Mucosa of stomach (tissue), 1 donor: ENCODE results near the gene CCNF.
A peak's percentile ranks its signal among the peaks of the same experiment; 100 is the strongest.

Experiments
- H3K27me3 ChIP-seq: one replicate; pipeline ENCODE4 v1.7.0; 2013; ENCODE audit warnings: mild to moderate bottlenecking, low read length; ENCODE audit not compliant: control insufficient read depth, insufficient read depth
- H3K36me3 ChIP-seq: one replicate; pipeline ENCODE4 v1.7.0; 2013; ENCODE audit warnings: low read length; ENCODE audit not compliant: control insufficient read depth, insufficient read depth
- H3K4me1 ChIP-seq: one replicate; pipeline ENCODE4 v1.7.0; 2013; ENCODE audit warnings: mild to moderate bottlenecking, low read length; ENCODE audit not compliant: control insufficient read depth, insufficient read depth
- H3K4me3 ChIP-seq: one replicate; pipeline ENCODE4 v1.7.0; 2013; ENCODE audit warnings: low read length
- H3K9ac ChIP-seq: one replicate; pipeline ENCODE4 v1.7.0; 2013; ENCODE audit warnings: mild to moderate bottlenecking, low read length, moderate library complexity
- H3K9me3 ChIP-seq: one replicate; pipeline ENCODE4 v1.7.0; 2013; ENCODE audit warnings: mild to moderate bottlenecking, low read length, moderate library complexity; ENCODE audit not compliant: control insufficient read depth
- donor health status: Pancreatic carcinoma.

The CCNF gene

DNA sequence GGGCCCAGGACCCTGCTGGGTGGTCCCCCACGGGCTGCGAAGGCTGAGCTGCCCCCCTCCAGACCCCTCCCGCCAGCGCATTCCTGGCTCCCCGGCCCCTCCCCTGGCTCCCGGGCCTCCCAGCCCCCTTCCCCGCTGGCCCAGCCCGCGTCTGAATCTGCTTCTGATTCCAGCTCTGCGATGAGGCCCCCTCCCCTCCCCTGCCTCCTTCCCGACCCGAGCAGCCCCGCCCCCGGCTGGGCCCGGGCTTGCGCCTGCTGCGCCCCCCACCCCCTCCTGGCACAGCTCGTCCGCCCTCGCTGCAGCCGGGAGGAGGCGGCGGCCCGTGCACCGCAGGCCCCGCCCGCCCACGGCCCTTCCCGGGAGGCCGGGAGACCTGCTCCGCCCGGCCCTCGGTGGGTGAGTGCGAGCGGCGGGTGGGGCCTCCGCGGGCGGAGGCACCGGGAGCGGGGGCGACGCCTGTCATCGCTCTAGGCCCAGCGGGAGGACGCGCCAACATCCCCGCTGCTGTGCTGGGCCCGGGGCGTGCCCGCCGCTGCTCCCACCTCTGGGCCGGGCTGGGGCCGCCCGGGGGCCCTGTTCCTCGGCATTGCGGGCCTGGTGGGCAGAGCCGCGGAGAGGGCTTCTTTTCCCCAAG lies 41.9 kb downstream of the CCNF start, which contains the start of gene NTN3:
NTN3 (plus strand) TSS at position 282 of the 637 bp plus-strand sequence. CDS start 405 bp downstream, outside the sequence.
- H3K36me3 ChIP-seq: no peaks in the 10 kb centered on the region
- peaks cover 63% of the 10 kb centered on the region for H3K27me3 ChIP-seq
- no peak within 1 kb of the TSS for H3K4me3 ChIP-seq
- no peak within 1 kb of the TSS for H3K9ac ChIP-seq
- no peaks in the 10 kb centered on the region for H3K9me3 ChIP-seq
- H3K4me1 ChIP-seq: peaks cover 35% of the 10 kb centered on the region

DNA sequence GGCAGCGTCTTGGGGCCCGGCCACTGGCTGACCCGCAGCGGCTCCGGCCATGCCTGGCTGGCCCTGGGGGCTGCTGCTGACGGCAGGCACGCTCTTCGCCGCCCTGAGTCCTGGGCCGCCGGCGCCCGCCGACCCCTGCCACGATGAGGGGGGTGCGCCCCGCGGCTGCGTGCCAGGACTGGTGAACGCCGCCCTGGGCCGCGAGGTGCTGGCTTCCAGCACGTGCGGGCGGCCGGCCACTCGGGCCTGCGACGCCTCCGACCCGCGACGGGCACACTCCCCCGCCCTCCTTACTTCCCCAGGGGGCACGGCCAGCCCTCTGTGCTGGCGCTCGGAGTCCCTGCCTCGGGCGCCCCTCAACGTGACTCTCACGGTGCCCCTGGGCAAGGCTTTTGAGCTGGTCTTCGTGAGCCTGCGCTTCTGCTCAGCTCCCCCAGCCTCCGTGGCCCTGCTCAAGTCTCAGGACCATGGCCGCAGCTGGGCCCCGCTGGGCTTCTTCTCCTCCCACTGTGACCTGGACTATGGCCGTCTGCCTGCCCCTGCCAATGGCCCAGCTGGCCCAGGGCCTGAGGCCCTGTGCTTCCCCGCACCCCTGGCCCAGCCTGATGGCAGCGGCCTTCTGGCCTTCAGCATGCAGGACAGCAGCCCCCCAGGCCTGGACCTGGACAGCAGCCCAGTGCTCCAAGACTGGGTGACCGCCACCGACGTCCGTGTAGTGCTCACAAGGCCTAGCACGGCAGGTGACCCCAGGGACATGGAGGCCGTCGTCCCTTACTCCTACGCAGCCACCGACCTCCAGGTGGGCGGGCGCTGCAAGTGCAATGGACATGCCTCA lies 42.6 kb downstream of the CCNF start:
- Histone ChIP-seq H3K27me3 (peaks cover 63% of the 10 kb centered on the region), H3K9ac (no peak overlapping the region), H3K4me3 (no peak overlapping the region), H3K9me3 (no peaks in the 10 kb centered on the region), H3K36me3 (no peaks in the 10 kb centered on the region), H3K4me1 (peaks cover 40% of the 10 kb centered on the region)

DNA sequence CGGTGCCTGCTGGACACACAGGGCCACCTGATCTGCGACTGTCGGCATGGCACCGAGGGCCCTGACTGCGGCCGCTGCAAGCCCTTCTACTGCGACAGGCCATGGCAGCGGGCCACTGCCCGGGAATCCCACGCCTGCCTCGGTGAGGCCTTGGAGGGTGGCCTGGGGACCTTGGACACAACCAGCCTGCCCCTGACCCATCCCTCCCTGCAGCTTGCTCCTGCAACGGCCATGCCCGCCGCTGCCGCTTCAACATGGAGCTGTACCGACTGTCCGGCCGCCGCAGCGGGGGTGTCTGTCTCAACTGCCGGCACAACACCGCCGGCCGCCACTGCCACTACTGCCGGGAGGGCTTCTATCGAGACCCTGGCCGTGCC lies 43.2 kb downstream of the CCNF start:
- no peak overlapping the region for H3K4me3 ChIP-seq
- H3K9ac ChIP-seq: no peak overlapping the region
- H3K27me3 ChIP-seq: peaks cover 60% of the 10 kb centered on the region
- H3K9me3 ChIP-seq: no peaks in the 10 kb centered on the region
- H3K4me1 ChIP-seq: peaks cover 40% of the 10 kb centered on the region
- H3K36me3 ChIP-seq: no peaks in the 10 kb centered on the region

DNA sequence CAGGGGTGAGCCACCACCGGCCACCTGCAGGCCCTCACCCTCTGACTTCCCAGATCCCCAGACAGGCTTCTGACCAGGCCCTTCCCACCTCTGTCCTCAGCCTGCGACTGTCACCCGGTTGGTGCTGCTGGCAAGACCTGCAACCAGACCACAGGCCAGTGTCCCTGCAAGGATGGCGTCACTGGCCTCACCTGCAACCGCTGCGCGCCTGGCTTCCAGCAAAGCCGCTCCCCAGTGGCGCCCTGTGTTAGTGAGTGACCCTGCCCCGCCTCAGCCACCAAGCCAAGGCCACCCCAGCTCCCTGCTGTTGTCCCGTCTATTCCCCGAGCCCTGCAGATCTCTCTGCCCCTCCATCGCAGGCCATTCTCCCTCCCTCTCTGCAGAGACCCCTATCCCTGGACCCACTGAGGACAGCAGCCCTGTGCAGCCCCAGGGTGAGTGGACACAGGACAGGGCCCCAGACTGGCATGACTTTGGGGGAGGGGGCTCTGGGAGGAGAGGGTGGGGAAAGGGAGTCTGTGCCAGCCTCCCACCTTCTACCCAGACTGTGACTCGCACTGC lies 43.7 kb downstream of the CCNF start:
- H3K27me3 ChIP-seq: peaks cover 56% of the 10 kb centered on the region
- H3K4me1 ChIP-seq: peaks cover 39% of the 10 kb centered on the region
- H3K36me3 ChIP-seq: no peaks in the 10 kb centered on the region
- H3K4me3 ChIP-seq: no peak overlapping the region
- no peaks in the 10 kb centered on the region for H3K9me3 ChIP-seq
- H3K9ac ChIP-seq: no peak overlapping the region

DNA sequence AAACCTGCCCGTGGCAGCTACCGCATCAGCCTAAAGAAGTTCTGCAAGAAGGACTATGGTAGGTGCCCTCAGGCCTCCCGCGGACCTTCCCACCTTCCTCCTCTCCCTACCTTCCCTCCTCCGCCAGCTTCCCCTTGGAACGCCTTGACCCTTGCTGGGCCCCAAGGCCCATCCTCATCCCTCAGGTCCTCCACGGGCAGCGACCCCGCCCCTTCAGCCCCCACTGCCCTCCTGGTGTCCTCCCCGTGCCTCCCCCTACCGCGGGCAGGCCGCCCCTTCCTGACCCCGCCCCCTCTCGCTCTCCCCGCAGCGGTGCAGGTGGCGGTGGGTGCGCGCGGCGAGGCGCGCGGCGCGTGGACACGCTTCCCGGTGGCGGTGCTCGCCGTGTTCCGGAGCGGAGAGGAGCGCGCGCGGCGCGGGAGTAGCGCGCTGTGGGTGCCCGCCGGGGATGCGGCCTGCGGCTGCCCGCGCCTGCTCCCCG lies 44.2 kb downstream of the CCNF start:
- H3K9me3 ChIP-seq: no peaks in the 10 kb centered on the region
- no peak overlapping the region for H3K4me3 ChIP-seq
- peaks cover 51% of the 10 kb centered on the region for H3K27me3 ChIP-seq
- H3K36me3 ChIP-seq: no peaks in the 10 kb centered on the region
- H3K9ac ChIP-seq: no peak overlapping the region
- H3K4me1 ChIP-seq: peaks cover 34% of the 10 kb centered on the region

DNA sequence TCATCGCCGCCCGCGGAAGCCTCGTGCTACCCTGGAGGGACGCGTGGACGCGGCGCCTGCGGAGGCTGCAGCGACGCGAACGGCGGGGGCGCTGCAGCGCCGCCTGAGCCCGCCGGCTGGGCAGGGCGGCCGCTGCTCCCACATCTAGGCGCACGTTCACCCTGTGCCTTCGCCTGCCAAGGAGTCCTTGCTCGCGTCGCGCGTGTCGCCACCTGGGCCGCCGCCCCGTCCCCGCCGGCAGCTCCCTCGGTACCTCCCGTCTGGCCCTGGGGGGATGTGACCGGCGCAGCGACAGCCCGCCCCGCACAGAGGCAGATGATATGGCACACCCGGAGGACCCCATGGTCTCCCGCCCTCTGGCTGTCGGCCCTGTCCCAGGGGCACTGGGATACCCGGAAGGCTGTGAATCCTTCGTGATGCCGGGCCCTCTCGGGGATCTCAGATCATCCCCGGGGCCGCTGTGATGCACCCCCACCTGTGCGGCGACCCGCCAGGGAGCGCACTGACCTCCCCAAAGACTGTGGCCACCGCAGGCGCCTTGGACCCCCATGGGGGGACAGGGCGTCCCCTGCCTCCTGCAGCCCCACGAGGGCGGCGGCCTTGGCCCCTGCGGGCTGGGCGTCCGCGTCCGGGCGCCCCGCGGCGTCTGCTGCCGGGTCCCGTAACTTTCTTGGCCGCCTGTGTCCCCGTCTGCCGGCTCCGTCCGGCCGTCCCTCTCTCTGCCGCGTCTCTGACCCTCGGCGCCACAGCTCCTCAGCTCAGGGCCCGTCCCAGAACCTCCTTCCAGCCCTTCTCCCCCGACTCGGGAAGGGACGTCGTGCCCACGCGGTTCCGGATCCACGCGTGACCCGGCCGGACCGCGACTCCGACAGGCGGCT lies 45.0 kb downstream of the CCNF start:
- peaks cover 43% of the 10 kb centered on the region for H3K27me3 ChIP-seq
- peaks cover 26% of the 10 kb centered on the region for H3K4me1 ChIP-seq
- H3K9me3 ChIP-seq: no peaks in the 10 kb centered on the region
- H3K4me3 ChIP-seq: peak overlapping the region; percentile 41
- peak overlapping the region; percentile 69 for H3K9ac ChIP-seq
- no peaks in the 10 kb centered on the region for H3K36me3 ChIP-seq

DNA sequence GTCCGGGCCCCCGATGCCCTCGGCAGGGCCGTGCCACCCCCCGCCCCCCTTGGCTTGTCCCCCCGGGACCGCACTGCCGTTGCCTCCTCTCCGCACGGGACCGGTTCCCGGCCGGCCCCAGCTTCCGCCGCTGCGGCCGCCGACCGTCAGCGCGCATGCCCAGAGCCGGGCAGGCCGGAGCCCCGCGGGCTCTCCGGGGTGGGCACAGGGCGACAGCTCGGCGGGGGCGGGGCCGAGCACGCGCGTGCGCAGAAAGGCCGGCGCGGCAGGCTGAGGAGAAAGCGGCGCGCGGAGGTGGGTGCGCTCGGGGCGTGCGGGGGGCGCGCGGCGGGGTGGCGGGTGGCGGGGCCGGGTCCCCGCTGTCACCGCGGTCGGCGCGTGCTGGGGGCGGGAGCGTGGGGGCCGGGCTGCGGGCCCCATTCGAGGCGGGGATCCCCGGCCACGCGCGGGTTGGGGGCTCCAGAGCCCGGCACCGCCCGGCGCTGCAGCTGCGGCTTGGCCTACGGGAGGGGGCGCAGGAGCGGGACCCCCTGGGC lies 45.7 kb downstream of the CCNF start, which contains the start of gene TBC1D24:
TBC1D24 (plus strand) TSS at position 251 of the 536 bp plus-strand sequence. CDS start 21,022 bp downstream, outside the sequence.
- Histone ChIP-seq H3K9me3 (no peaks in the 10 kb centered on the region), H3K36me3 (no peaks in the 10 kb centered on the region), H3K9ac (peak within 1 kb of the TSS; percentile 69), H3K4me3 (peak within 1 kb of the TSS; percentile 41), H3K27me3 (peaks cover 36% of the 10 kb centered on the region), H3K4me1 (peaks cover 25% of the 10 kb centered on the region)

DNA sequence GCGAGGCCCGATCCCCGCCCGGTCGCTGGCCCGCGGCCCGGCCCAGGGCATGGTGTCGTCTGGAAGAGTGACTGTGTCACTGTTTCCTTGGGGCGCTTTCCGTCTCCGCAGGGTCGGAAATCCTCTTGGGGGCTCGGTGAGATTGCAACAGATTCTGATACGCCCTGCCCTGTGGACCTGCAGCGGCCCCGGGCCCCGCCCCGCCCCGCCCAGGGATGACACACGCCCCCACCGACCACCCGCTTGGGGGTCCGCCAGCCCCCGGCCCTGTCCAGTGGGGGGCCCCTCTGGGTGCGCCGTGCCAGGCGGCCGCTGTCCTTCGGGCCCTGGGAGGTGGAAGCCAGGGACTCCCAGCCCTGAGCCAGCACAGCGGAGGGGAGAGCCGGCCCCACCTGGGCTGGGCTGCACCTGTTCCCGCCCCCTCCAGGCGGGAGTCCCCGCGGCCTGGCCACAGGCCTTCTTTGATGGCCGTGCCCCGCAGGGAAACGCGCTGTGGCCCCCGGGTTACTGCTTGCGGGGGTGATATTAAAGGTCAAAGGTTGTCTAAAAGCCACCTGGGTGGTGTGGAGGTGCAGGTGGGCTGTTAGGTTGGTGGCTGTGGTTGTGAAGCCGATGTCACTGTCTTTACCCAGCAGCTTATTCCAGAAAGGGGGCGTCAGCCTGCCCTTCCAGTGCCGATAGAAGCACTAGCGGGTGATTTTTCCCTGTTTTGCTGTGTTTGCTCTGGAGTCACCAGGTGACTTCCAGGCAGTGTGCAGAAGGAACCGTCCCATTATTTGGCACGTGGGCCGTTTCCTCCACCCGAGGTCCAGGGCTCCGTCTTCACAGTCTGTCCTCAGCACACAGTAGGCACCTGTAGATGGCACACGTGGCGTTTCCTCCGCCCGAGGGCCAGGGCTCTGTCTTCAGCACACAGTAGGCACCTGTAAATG lies 46.4 kb downstream of the CCNF start:
- Histone ChIP-seq H3K4me3 (peak overlapping the region; percentile 31), H3K36me3 (no peaks in the 10 kb centered on the region), H3K4me1 (peaks cover 25% of the 10 kb centered on the region), H3K9me3 (no peaks in the 10 kb centered on the region), H3K9ac (peak overlapping the region; percentile 57), H3K27me3 (peaks cover 29% of the 10 kb centered on the region)

DNA sequence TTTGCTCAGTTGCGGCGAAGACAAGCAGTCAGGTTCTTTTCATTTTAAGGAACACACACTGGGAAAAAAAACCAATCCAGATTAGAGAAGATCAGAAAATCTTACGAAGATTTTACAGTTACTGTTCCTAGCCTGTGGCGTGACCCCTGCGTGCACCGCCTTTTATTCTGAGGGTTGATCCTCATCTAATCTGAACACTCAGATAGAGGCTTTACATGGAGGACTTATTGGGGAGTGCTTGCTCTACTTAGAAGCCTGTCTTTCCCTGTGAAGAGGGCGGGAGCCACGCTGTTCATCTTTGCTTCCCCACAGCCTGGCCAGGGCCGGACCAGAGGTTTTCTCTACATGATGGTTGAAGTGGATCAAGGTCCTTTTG lies 47.1 kb downstream of the CCNF start:
- H3K27me3 ChIP-seq: peaks cover 22% of the 10 kb centered on the region
- no peaks in the 10 kb centered on the region for H3K36me3 ChIP-seq
- H3K4me1 ChIP-seq: peaks cover 25% of the 10 kb centered on the region
- H3K9me3 ChIP-seq: no peaks in the 10 kb centered on the region
- no peak overlapping the region for H3K9ac ChIP-seq
- H3K4me3 ChIP-seq: peak overlapping the region; percentile 31

DNA sequence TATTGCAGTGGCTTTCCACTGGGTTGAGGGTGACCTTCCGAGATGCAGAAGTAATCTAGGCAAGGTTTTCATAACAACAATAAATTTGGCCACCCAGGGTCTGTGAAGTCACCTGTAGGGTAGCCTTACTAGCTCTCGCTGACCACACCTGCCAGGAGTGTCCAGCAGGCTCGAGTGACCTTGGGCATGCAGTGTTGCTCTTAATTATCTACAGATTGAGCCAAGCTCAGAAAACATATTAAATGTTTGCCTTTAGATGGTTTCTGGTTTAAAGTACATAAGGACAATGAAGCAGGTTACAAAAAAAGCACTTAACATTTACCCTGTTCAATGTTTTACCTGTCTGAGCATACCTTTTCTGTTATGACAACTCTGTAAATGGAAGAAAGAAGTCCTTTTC lies 47.5 kb downstream of the CCNF start:
- H3K27me3 ChIP-seq: peaks cover 18% of the 10 kb centered on the region
- H3K9me3 ChIP-seq: no peaks in the 10 kb centered on the region
- H3K9ac ChIP-seq: no peak overlapping the region
- peaks cover 25% of the 10 kb centered on the region for H3K4me1 ChIP-seq
- H3K36me3 ChIP-seq: no peaks in the 10 kb centered on the region
- no peak overlapping the region for H3K4me3 ChIP-seq
